Adrenal gland (tissue), 12 donors: Measurements from ENCODE around the gene ART3. TPM values are rescaled to one million over a fixed set of nuclear protein-coding genes. Genes with fewer than 3 reads are reported as not detected.

Source experiments
- DNase-seq, 7 donors: peaks; one replicate each; pipeline ENCODE4 v3.0.0-alpha.2; 2019 to 2020
- H3K27ac ChIP-seq, 5 donors: fragments of 200-600 bp; sonication (generic) in 4 of 5; 1 replicate in 3 of 5; 2 replicates in 2 of 5; pipeline versions ENCODE4 v1.5.1 to v1.8.0; 2016 to 2020; ENCODE audit warnings: mild to moderate bottlenecking in 1 of 5
- H3K27me3 ChIP-seq: fragments of 200-600 bp; 2 replicates; pipeline ENCODE4 v1.8.0; 2021
- H3K36me3 ChIP-seq, 2 donors: fragments of 200-600 bp; replicated peaks in 1 of 2; 1 replicate in 1 of 2; 2 replicates in 1 of 2; pipeline versions ENCODE4 v1.5.1 to v1.8.0; 2018 to 2022
- H3K4me1 ChIP-seq, 2 donors: fragments of 200-600 bp; replicated peaks in 1 of 2; 1 replicate in 1 of 2; 2 replicates in 1 of 2; pipeline versions ENCODE4 v1.5.1 to v1.8.0; 2018 to 2021
- H3K4me3 ChIP-seq, 4 donors: fragments of 200-600 bp; sonication (generic) in 3 of 4; one replicate each; pipeline ENCODE4 v1.5.1; 2016 to 2018
- H3K9me3 ChIP-seq, 3 donors: fragments of 200-600 bp; sonication (generic) in 1 of 3; replicated peaks in 1 of 3; 1 replicate in 2 of 3; 2 replicates in 1 of 3; pipeline versions ENCODE4 v1.5.1 to v1.8.0; 2016 to 2021
- CTCF ChIP-seq, 6 experiments: fragments of 450-650 bp in 4 of 6; fragments of 200-600 bp in 2 of 6; sonication (generic) in 1 of 6; IDR thresholded peaks; 1 replicate in 5 of 6; 2 replicates in 1 of 6; pipeline versions ENCODE4 v1.5.1 to v1.8.0; 2016 to 2021; ENCODE audit warnings: antibody characterized with exemption in 6 of 6, mild to moderate bottlenecking in 2 of 6, moderate library complexity in 1 of 6
- POLR2A ChIP-seq, 2 donors: fragments of 450-650 bp; IDR thresholded peaks; one replicate each; pipeline ENCODE4 v1.6.1; 2017; ENCODE audit warnings: antibody characterized with exemption in 2 of 2, mild to moderate bottlenecking in 2 of 2, moderate library complexity in 1 of 2
- WGBS, 4 donors: extraction: QIAGEN DNeasy Blood & Tissue Kit in 2 of 4; methylation state at CpG; one replicate each; pipeline versions ENCODE4 v1.1.5 to v1.1.7; 2013 to 2017; 5-methylcytosine and 5-hydroxymethylcytosine counted together
- intact Hi-C, 2 donors: fragments of 100-400 bp; cut with DNase I; formaldehyde crosslinking; loops; one replicate each; pipeline versions ENCODE4 v1.14.1 to v1.15.0; 2022 to 2023
- polyA plus RNA-seq, 3 donors: library from polyadenylated mRNA; stranded (reverse); fragments of 200-250 nt in 2 of 3; fragments of 350-450 nt in 1 of 3; fragmentation: Illumina TruSeq in 1 of 3; extraction: RNeasy Lipid Tissue Mini Kit (QIAGEN cat#74804) in 1 of 3; gene quantifications; one replicate each; pipeline ENCODE4 v1.2.3, GENCODE V29; 2013 to 2014
- total RNA-seq, 9 donors: library from RNA; depleted of rRNA in 4 of 9; stranded (reverse); fragments of >200 nt in 4 of 9; fragments of 120-200 nt in 1 of 9; fragmentation: NEBNext Ultra II Directional in 1 of 9; extraction: Animal tissue kit (Norgen Biotek cat#: 25700) in 1 of 9; gene quantifications; one replicate each; pipeline versions ENCODE4 v1.1.0 to v1.2.4, GENCODE V29; 2013 to 2023
- donor health status: healthy with polysubstance abuse.
- donor health status: Bipolar disorder and iron deficiency.
- donor health status: DM: yes; HTN: yes; CAD: no.
- donor health status: DM: no; HTN: no; CAD: no.
- donor health status: DM: no; HTN: no; CAD: no.
- donor health status: DM: yes; HTN: yes; CAD: no.

Gene ART3
- total and polyA plus RNA-seq, 12 donors, result 0.16 to 1.1 (median 0.70) TPM; not detected in 7

- Histone ChIP-seq H3K4me3 (no peak overlapping the region), H3K9me3 (no peaks in the 10 kb centered on the region), H3K27ac (no peak overlapping the region), H3K36me3 (peaks cover 0 to 50% of the 10 kb centered on the region in 2 donors), H3K4me1 (no peaks in the 10 kb centered on the region), H3K27me3 (no peaks in the 10 kb centered on the region)
- intact Hi-C loops, result no loop called here
- DNase-seq, result no peak
- TF ChIP-seq CTCF (IDR thresholded peaks at IDR 0.05), result no peak
- no peak for TF ChIP-seq POLR2A (IDR thresholded peaks at IDR 0.05)
- 45 to 62% (median 57%) methylated on average over 2 of the region's 2 CpGs for WGBS, 4 donors
Observed at GRCh38 chr4:76160355-76160754, 85.8 kb downstream of the ART3 start.

Other genes starting within 250 kb of the ART3 start
- under 1 TPM in 2 of 9 donors, not detected in 7; 0.06 to 0.08 TPM for gene PPEF2, start 172.3 kb upstream of the ART3 start, total RNA-seq
- under 1 TPM in 1 of 3 donors, not detected in 2; 0.03 TPM for gene PPEF2, start 172.3 kb upstream of the ART3 start, polyA plus RNA-seq
- gene NAAA, start 133.7 kb upstream of the ART3 start, total RNA-seq, result 10 to 100 TPM; 19.1 to 75.6 (median 30.1) TPM
- 10 to 100 TPM in 1 of 3 donors, 1 to 10 TPM in 2; 5.1 to 12.5 (median 7.8) TPM for gene NAAA, start 133.7 kb upstream of the ART3 start, polyA plus RNA-seq
- gene SDAD1, start 83.8 kb upstream of the ART3 start, total RNA-seq, result 10 to 100 TPM; 17.3 to 50.3 (median 32.9) TPM
- gene SDAD1, start 83.8 kb upstream of the ART3 start, polyA plus RNA-seq, result 10 to 100 TPM; 11.5 to 56.0 (median 15.8) TPM
- 1 to 10 TPM in 3 of 9 donors, under 1 TPM in 5, not detected in 1; 0.11 to 4.7 (median 0.45) TPM for gene CXCL9, start 67.2 kb upstream of the ART3 start, total RNA-seq
- gene CXCL9, start 67.2 kb upstream of the ART3 start, polyA plus RNA-seq, result 1 to 10 TPM in 2 of 3 donors, under 1 TPM in 1; 0.67 to 6.4 (median 1.9) TPM
- 10 to 100 TPM in 1 of 9 donors, 1 to 10 TPM in 4, under 1 TPM in 3, not detected in 1; 0.28 to 41.4 (median 1.4) TPM for gene CXCL10, start 51.2 kb upstream of the ART3 start, total RNA-seq
- 1 to 10 TPM; 1.1 to 6.8 (median 3.0) TPM for gene CXCL10, start 51.2 kb upstream of the ART3 start, polyA plus RNA-seq
- gene CXCL11, start 38.6 kb upstream of the ART3 start, total RNA-seq, result under 1 TPM in 3 of 9 donors, not detected in 6; 0.11 to 0.98 (median 0.61) TPM
- 1 to 10 TPM in 1 of 3 donors, under 1 TPM in 2; 0.10 to 1.2 (median 0.24) TPM for gene CXCL11, start 38.6 kb upstream of the ART3 start, polyA plus RNA-seq
- 10 to 100 TPM; 10.8 to 37.7 (median 23.2) TPM for gene NUP54, start 73.7 kb downstream of the ART3 start, total RNA-seq
- 10 to 100 TPM; 19.5 to 22.0 (median 21.6) TPM for gene NUP54, start 73.7 kb downstream of the ART3 start, polyA plus RNA-seq
- 100 to 1,000 TPM; 119 to 179 (median 141) TPM for gene SCARB2, start 139.1 kb downstream of the ART3 start, total RNA-seq
- gene SCARB2, start 139.1 kb downstream of the ART3 start, polyA plus RNA-seq, result 100 to 1,000 TPM in 1 of 3 donors, 10 to 100 TPM in 2; 41.5 to 117 (median 82.9) TPM
- gene FAM47E, start 177.0 kb downstream of the ART3 start, total RNA-seq, result 1 to 10 TPM; 2.8 to 8.0 (median 4.8) TPM
- 10 to 100 TPM in 1 of 3 donors, 1 to 10 TPM in 2; 6.9 to 23.8 (median 7.7) TPM for gene FAM47E, start 177.0 kb downstream of the ART3 start, polyA plus RNA-seq
- gene STBD1, start 232.0 kb downstream of the ART3 start, total RNA-seq, result 1 to 10 TPM; 1.5 to 6.3 (median 3.6) TPM
- gene STBD1, start 232.0 kb downstream of the ART3 start, polyA plus RNA-seq, result 1 to 10 TPM; 1.0 to 4.3 (median 2.6) TPM